RWPE2 (cell line): ENCODE measurements around the gene NXPE4.
"Not testable (repeated sequence)": the region's sequence is repeated elsewhere in the genome, so short reads cannot be mapped to it uniquely, and the experiment has no call there.

Experiments
- ATAC-seq: fragments of 200-7000 bp; cut with Tn5 transposase; 3 replicates; pipeline ENCODE4 v1.9.1; 2021; ENCODE audit warnings: low read depth
- DNase-seq: peaks from one replicate; pipeline ENCODE4 v3.0.0-alpha.2; 2020; ENCODE audit warnings: low spot score
- H3K27ac ChIP-seq: fragments of 450-650 bp; 2 replicates; pipeline ENCODE4 v1.5.1; 2017; ENCODE audit warnings: mild to moderate bottlenecking; ENCODE audit not compliant: poor library complexity, severe bottlenecking
- H3K27me3 ChIP-seq: fragments of 250-450 bp; sonication (Bioruptor Pico); 2 replicates; pipeline ENCODE4 v1.5.1; 2021; ENCODE audit warnings: mild to moderate bottlenecking, moderate library complexity; ENCODE audit not compliant: insufficient read depth, poor library complexity, severe bottlenecking
- H3K36me3 ChIP-seq: fragments of 250-450 bp; sonication (Bioruptor Pico); 2 replicates; pipeline ENCODE4 v1.5.1; 2020; ENCODE audit warnings: low read depth, mild to moderate bottlenecking, moderate library complexity
- H3K4me1 ChIP-seq: fragments of 250-450 bp; sonication (Bioruptor Pico); 2 replicates; pipeline ENCODE4 v1.5.1; 2021; ENCODE audit warnings: mild to moderate bottlenecking, moderate library complexity; ENCODE audit not compliant: insufficient read depth, poor library complexity, severe bottlenecking
- H3K4me3 ChIP-seq: fragments of 250-450 bp; sonication (Bioruptor Pico); 2 replicates; pipeline ENCODE4 v1.5.1; 2021; ENCODE audit warnings: mild to moderate bottlenecking, moderate library complexity; ENCODE audit not compliant: severe bottlenecking
- H3K9me3 ChIP-seq: fragments of 250-450 bp; sonication (Bioruptor Pico); 2 replicates; pipeline ENCODE4 v1.5.1; 2021; ENCODE audit warnings: mild to moderate bottlenecking, moderate library complexity; ENCODE audit not compliant: severe bottlenecking
- CTCF ChIP-seq: fragments of 450-650 bp; IDR thresholded peaks from one replicate; pipeline ENCODE4 v1.5.1; 2017; ENCODE audit warnings: mild to moderate bottlenecking, moderate library complexity; ENCODE audit not compliant: poor library complexity, severe bottlenecking

The NXPE4 gene

GRCh38 chr11:114612686-114613085 is 17.1 kb upstream of the NXPE4 start:
- H3K27me3 ChIP-seq = no peaks in the 10 kb centered on the region
- TF ChIP-seq CTCF = no peak

GRCh38 chr11:114612199-114612598 is 16.6 kb upstream of the NXPE4 start:
- not testable (repeated sequence) for H3K9me3 ChIP-seq, H3K4me1 ChIP-seq

More at GRCh38 chr11:114612686-114613085, 17.1 kb upstream of the NXPE4 start:
- DNase-seq = no peak
- Histone ChIP-seq H3K4me3 (no peak overlapping the region), H3K36me3 (no peaks in the 10 kb centered on the region), H3K9me3 (no peaks in the 10 kb centered on the region), H3K4me1 (no peaks in the 10 kb centered on the region), H3K27ac (no peak overlapping the region)
- ATAC-seq = no peak

GRCh38 chr11:114610984-114611944 is 15.7 kb upstream of the NXPE4 start:
- no peaks in the 10 kb centered on the region for H3K36me3 ChIP-seq
- DNase-seq (no peak), ATAC-seq (no peak)
- TF ChIP-seq CTCF = no peak
- no peaks in the 10 kb centered on the region for H3K9me3 ChIP-seq
- no peaks in the 10 kb centered on the region for H3K27me3 ChIP-seq
- H3K4me3 ChIP-seq = no peak overlapping the region
- no peaks in the 10 kb centered on the region for H3K4me1 ChIP-seq
- H3K27ac ChIP-seq = no peak overlapping the region

More at GRCh38 chr11:114612199-114612598, 16.6 kb upstream of the NXPE4 start:
- not testable (repeated sequence) for H3K4me3 ChIP-seq, H3K36me3 ChIP-seq, DNase-seq, H3K27me3 ChIP-seq, H3K27ac ChIP-seq, ATAC-seq

- Histone ChIP-seq H3K9me3 (no peaks in the 10 kb centered on the region), H3K4me3 (no peak overlapping the region), H3K27ac (no peak overlapping the region), H3K27me3 (no peaks in the 10 kb centered on the region), H3K4me1 (no peaks in the 10 kb centered on the region), H3K36me3 (no peaks in the 10 kb centered on the region)
- DNase-seq (no peak), ATAC-seq (no peak)
- TF ChIP-seq CTCF = no peak
Observed at GRCh38 chr11:114610550-114610949, 15.0 kb upstream of the NXPE4 start.

GRCh38 chr11:114609429-114609828 is 13.8 kb upstream of the NXPE4 start:
- H3K9me3 ChIP-seq = no peaks in the 10 kb centered on the region
- no peak overlapping the region for H3K4me3 ChIP-seq
- no peak for DNase-seq
- no peak for TF ChIP-seq CTCF
- no peak overlapping the region for H3K27ac ChIP-seq
- ATAC-seq = no peak
- no peaks in the 10 kb centered on the region for H3K27me3 ChIP-seq
- H3K4me1 ChIP-seq = no peaks in the 10 kb centered on the region
- no peaks in the 10 kb centered on the region for H3K36me3 ChIP-seq

GRCh38 chr11:114608605-114609004 is 13.0 kb upstream of the NXPE4 start:
- not testable (repeated sequence) for H3K27me3 ChIP-seq, H3K4me3 ChIP-seq, H3K27ac ChIP-seq, H3K9me3 ChIP-seq, H3K4me1 ChIP-seq, H3K36me3 ChIP-seq, ATAC-seq, DNase-seq
